ENCODE results near the gene SMTN.
"Not testable (repeated sequence)": the region's sequence is repeated elsewhere in the genome, so short reads cannot be mapped to it uniquely, and the experiment has no call there.

SMTN gene

GRCh38 chr22:31073545-31074145 is 7.5 kb upstream of the SMTN start:
- DNase-seq (ENCODE audit: low read depth); in situ Hi-C loops (cut with HindIII; ENCODE audit: low sequenced_read_pairs); H3K4me3 ChIP-seq (ENCODE audit: low read depth, low read length): not testable (repeated sequence)

DNA sequence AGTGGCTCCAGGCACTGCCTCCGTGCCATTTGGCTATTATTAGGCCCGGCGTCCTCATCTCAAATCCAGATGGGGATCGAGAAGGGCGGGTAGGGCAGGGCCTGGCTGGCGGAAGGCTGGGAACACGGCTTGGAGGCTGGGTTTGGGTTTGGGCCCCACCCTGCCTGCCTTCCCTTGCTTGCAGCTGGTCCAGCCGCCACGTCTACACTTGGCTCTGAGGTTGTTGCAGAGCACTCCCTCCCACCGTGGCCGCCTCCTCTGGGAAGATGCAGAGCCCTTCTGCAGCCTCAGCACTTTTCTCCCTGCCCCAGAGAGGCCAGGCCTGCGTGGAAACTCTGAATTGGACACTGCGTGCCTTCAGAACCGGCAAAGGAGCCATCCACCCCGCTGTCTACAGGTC is 5.2 kb upstream of the SMTN start:
- in situ Hi-C loops (cut with HindIII; ENCODE audit: low sequenced_read_pairs): no loop called here
- TF ChIP-seq, protein P1, sequence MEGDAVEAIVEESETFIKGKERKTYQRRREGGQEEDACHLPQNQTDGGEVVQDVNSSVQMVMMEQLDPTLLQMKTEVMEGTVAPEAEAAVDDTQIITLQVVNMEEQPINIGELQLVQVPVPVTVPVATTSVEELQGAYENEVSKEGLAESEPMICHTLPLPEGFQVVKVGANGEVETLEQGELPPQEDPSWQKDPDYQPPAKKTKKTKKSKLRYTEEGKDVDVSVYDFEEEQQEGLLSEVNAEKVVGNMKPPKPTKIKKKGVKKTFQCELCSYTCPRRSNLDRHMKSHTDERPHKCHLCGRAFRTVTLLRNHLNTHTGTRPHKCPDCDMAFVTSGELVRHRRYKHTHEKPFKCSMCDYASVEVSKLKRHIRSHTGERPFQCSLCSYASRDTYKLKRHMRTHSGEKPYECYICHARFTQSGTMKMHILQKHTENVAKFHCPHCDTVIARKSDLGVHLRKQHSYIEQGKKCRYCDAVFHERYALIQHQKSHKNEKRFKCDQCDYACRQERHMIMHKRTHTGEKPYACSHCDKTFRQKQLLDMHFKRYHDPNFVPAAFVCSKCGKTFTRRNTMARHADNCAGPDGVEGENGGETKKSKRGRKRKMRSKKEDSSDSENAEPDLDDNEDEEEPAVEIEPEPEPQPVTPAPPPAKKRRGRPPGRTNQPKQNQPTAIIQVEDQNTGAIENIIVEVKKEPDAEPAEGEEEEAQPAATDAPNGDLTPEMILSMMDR (IDR thresholded peaks at IDR 0.05; ENCODE audit: low read depth, low read length, missing control alignments): no peak
- DNase-seq (ENCODE audit: low read depth): no peak
- no peak overlapping the region for H3K4me3 ChIP-seq (ENCODE audit: low read depth, low read length)

GRCh38 chr22:31077681-31078080 is 3.4 kb upstream of the SMTN start:
- in situ Hi-C loops (cut with HindIII; ENCODE audit: low sequenced_read_pairs): no loop called here
- TF ChIP-seq, protein P1 (IDR thresholded peaks at IDR 0.05; ENCODE audit: low read depth, low read length, missing control alignments): no peak
- no peak overlapping the region for H3K4me3 ChIP-seq (ENCODE audit: low read depth, low read length)
- DNase-seq (ENCODE audit: low read depth): no peak

DNA sequence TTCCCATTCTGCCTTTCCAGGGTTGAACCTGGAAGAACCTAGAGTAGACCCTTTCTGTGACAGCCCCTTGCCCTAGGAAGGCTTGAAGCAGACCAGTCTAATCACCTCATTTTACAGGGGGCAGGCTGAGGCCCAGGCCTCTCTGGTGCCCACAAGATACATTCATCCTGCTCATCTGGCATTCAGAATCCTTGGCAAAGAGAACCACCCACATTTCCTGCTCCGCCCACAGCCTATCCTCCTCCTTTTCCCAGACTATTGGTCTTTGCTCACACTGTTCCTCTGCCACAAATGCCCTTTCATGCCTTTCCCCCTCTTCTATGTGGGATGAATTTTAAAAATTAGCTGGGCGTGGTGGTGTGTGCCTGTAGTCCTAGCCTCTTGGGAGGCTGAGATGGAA is 2.7 kb upstream of the SMTN start:
- in situ Hi-C loops (cut with HindIII; ENCODE audit: low sequenced_read_pairs); H3K4me3 ChIP-seq (ENCODE audit: low read depth, low read length); DNase-seq (ENCODE audit: low read depth): not testable (repeated sequence)

- in situ Hi-C loops (cut with HindIII; ENCODE audit: low sequenced_read_pairs): no loop called here
- no peak overlapping the region for H3K4me3 ChIP-seq (ENCODE audit: low read depth, low read length)
- DNase-seq (ENCODE audit: low read depth): no peak
- TF ChIP-seq, protein P1 (IDR thresholded peaks at IDR 0.05; ENCODE audit: low read depth, low read length, missing control alignments): no peak
These were observed 1.9 kb upstream of the SMTN start for GRCh38 chr22:31079095-31079642.

GRCh38 chr22:31080164-31080847 is 812 bp upstream of the SMTN start:
- no peak for DNase-seq (ENCODE audit: low read depth)
- in situ Hi-C loops (cut with HindIII; ENCODE audit: low sequenced_read_pairs): no loop called here
- TF ChIP-seq, protein P1 (IDR thresholded peaks at IDR 0.05; ENCODE audit: low read depth, low read length, missing control alignments): no peak

GRCh38 chr22:31081963-31082605 is 966 bp downstream of the SMTN start:
- no peak for DNase-seq (ENCODE audit: low read depth)
- TF ChIP-seq, protein P1 (IDR thresholded peaks at IDR 0.05; ENCODE audit: low read depth, low read length, missing control alignments): no peak
- in situ Hi-C loops (cut with HindIII; ENCODE audit: low sequenced_read_pairs): no loop called here
- H3K4me3 ChIP-seq (ENCODE audit: low read depth, low read length): peak overlapping the region; percentile 61

More at GRCh38 chr22:31080164-31080847, 812 bp upstream of the SMTN start:
- peak overlapping the region; percentile 61 for H3K4me3 ChIP-seq (ENCODE audit: low read depth, low read length)

Data from astrocyte of the cerebellum (primary cell).